HFFc6 (cell line): ENCODE data around the gene HOXB6. TPM values are rescaled to one million over a fixed set of nuclear protein-coding genes. Genes with fewer than 3 reads are reported as not detected.

Experiments
- DNase-seq: peaks from one replicate; pipeline ENCODE4 v3.0.0-alpha.2; 2018
- H3K27ac Mint-ChIP-seq: 2 replicates; pipeline ENCODE4 v1.8.0; 2020; ENCODE audit warnings: mild to moderate bottlenecking, mixed read lengths
- H3K27me3 Mint-ChIP-seq: 2 replicates; pipeline ENCODE4 v1.8.0; 2021; ENCODE audit warnings: mild to moderate bottlenecking, moderate library complexity, mixed read lengths; ENCODE audit not compliant: insufficient read depth
- H3K36me3 Mint-ChIP-seq: 2 replicates; pipeline ENCODE4 v1.8.0; 2021; ENCODE audit warnings: low read depth, mixed read lengths
- H3K4me1 Mint-ChIP-seq: 2 replicates; pipeline ENCODE4 v1.8.0; 2020; ENCODE audit warnings: low read depth, mixed read lengths
- H3K4me3 Mint-ChIP-seq: 2 replicates; pipeline ENCODE4 v1.8.0; 2020; ENCODE audit warnings: mild to moderate bottlenecking, moderate library complexity, mixed read lengths
- H3K9me3 Mint-ChIP-seq: 2 replicates; pipeline ENCODE4 v1.8.0; 2020; ENCODE audit warnings: mild to moderate bottlenecking, mixed read lengths
- CTCF ChIP-seq: fragments of 200-600 bp; sonication (generic); IDR thresholded peaks from 2 replicates; pipeline ENCODE4 v1.5.0; 2021; ENCODE audit warnings: antibody characterized with exemption, mild to moderate bottlenecking
- total RNA-seq, 6 experiments: library from RNA; stranded (reverse); fragmentation: NEBNext Ultra II Directional; extraction: Animal tissue kit (Norgen Biotek cat#: 25700); gene quantifications; 2 replicates in 1 of 6; 3 replicates in 5 of 6; pipeline ENCODE4 v1.2.3, GENCODE V29; 2021

Gene HOXB6
- total RNA-seq, 6 experiments from 2014 or later = not detected

- DNase-seq = no peak
- Mint-ChIP-seq H3K36me3 (no peaks in the 10 kb centered on the region), H3K9me3 (no peaks in the 10 kb centered on the region), H3K27me3 (peaks cover 82% of the 10 kb centered on the region), H3K4me1 (peaks cover 17% of the 10 kb centered on the region), H3K4me3 (no peak overlapping the region), H3K27ac (no peak overlapping the region)
- TF ChIP-seq CTCF = no peak
Measured at GRCh38 chr17:48621410-48622392, 16.9 kb upstream of the HOXB6 start.

GRCh38 chr17:48620461-48621139 lies 15.8 kb upstream of the HOXB6 start:
- Mint-ChIP-seq H3K27me3 (peaks cover 90% of the 10 kb centered on the region), H3K4me3 (no peak overlapping the region), H3K9me3 (no peaks in the 10 kb centered on the region)

GRCh38 chr17:48619826-48620449 lies 15.2 kb upstream of the HOXB6 start:
- H3K27ac Mint-ChIP-seq = no peak overlapping the region
- no peak for TF ChIP-seq CTCF
- H3K9me3 Mint-ChIP-seq = no peaks in the 10 kb centered on the region
- H3K4me1 Mint-ChIP-seq = peaks cover 17% of the 10 kb centered on the region
- DNase-seq = no peak
- H3K4me3 Mint-ChIP-seq = no peak overlapping the region; the same call in 1 of the 2 replicates
- H3K36me3 Mint-ChIP-seq = no peaks in the 10 kb centered on the region
- peaks cover 93% of the 10 kb centered on the region for H3K27me3 Mint-ChIP-seq

More at GRCh38 chr17:48620461-48621139, 15.8 kb upstream of the HOXB6 start:
- Mint-ChIP-seq H3K36me3 (no peaks in the 10 kb centered on the region), H3K27ac (no peak overlapping the region), H3K4me1 (peaks cover 17% of the 10 kb centered on the region)
- DNase-seq = no peak
- no peak for TF ChIP-seq CTCF

GRCh38 chr17:48618256-48618896 lies 13.6 kb upstream of the HOXB6 start:
- TF ChIP-seq CTCF = peak; percentile 97
- Mint-ChIP-seq H3K4me1 (peaks cover 17% of the 10 kb centered on the region), H3K9me3 (no peaks in the 10 kb centered on the region), H3K36me3 (no peaks in the 10 kb centered on the region), H3K4me3 (no peak overlapping the region), H3K27me3 (peaks cover 90% of the 10 kb centered on the region), H3K27ac (no peak overlapping the region)
- DNase-seq = peak; percentile 72
